Measurements from ENCODE around the gene GRID1.
"Not testable (repeated sequence)": the region's sequence is repeated elsewhere in the genome, so short reads cannot be mapped to it uniquely, and the experiment has no call there.

Gene GRID1

DNA sequence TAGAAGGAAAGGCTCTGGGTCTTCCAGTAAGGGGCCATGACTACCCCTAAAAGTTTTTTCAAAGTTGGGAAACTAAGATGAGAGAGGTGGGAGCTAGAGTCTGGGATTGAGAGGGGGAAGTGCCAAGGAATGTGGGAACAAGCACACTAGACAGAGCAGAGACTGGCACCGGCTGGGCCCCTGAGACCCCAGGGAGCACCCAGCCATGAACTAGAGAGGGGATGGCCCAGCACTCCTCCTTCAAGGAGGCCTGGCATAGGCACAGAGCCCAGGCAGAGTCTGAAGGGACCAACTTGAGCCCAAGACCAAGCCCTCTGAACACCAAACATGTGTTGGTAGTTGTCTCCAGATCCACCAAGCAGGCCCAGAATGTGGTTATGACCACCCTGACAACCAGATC, 119.0 kb downstream of the GRID1 start:
- no peak for ATAC-seq

DNA sequence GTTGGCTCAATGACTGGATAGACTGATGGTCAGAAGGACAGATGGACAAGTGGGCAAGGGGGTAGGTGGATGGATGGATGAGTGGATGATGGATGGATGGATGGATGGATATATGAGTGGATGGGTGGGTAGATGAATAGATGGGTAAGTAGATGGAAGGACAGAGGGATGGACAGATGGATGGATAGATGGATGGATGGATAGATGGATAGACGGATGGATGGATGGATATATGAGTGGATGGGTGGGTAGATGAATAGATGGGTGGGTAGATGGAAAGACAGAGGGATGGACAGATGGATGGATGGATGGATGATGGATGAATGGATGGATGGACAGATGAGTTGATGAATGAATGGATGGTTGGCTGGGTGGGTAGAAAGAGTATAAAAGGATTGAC, 119.5 kb downstream of the GRID1 start:
- ATAC-seq, result no peak

DNA sequence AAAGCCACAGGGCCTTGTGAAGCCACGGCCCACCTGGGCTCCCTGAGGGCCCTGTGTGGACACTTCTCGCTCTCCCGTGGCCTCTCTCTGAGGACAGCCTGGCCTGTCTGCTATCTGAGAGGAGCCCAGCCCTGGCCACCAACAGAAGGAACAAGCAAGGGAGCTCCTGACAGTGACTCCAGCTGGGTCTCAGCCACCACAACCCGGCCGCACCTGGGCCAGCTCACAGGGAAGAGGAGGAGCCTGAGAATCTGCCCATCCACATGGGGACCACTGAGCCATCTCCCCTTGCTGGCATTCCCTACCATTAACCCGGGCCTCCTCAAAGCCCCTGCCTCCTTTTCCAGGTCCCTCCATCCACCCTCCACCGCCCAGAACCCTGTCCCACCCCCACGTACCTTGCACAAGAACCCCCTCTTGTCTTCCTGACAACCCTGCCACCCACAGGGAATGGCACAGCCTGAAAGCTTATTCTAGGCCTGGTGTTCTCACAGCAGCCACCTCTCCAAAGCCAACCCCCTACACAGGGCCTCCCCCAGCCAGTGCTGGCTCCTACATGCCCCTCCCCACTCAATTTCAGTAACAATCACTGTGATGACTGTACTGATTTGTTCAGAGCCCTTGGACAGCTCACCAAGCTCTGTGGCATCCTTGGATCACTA, 120.2 kb downstream of the GRID1 start:
- no peak for ATAC-seq

GRCh38 chr10:86245015-86245394, 121.6 kb downstream of the GRID1 start:
- no peak for ATAC-seq

GRCh38 chr10:86244297-86245014, 122.1 kb downstream of the GRID1 start:
- no peak for ATAC-seq

DNA sequence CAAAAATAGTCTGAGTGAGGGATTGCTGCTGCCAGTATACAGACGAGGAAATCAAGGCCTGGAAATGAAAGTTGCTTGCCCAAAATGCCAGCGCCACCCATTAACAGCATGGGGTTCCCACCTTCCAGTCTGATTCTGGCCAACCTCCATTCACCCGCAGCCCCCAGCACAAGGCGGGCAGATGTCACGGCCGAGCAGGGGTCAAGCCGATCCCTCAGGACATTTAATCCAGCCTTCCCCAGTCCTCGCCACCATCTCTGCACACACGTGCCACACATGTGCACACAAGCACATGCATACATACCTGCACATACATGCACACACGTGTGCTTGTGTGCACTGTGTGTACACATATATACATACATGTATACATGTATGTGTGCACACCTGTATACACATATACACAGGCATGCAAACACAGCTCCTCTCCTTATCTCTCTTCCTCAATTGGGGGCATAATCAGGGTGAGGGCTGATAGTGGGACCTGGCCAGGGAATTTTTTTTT, 122.9 kb downstream of the GRID1 start:
- ATAC-seq, result no peak

- no peak for ATAC-seq
Measured at GRCh38 chr10:86242761-86243160, 123.8 kb downstream of the GRID1 start.

DNA sequence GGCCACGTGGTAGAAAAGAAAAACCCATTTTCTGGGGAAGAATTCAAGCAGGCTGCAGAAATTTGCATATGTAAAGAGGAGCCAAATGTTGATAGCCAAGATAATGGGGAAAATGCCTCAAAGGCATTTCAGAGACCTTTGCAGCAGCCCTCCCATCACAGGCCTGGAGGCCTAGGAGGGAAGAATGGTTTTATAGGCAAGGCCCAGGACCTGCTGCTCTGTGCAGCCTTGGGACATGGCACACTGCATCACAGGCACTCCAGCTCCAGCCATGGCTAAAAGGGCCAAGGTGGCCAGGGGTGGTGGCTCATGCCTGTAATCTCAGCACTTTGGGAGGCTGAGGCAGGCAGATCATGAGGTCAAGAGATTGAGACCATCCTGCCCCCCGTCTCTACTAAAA, 128.5 kb downstream of the GRID1 start:
- not testable (repeated sequence) for ATAC-seq

DNA sequence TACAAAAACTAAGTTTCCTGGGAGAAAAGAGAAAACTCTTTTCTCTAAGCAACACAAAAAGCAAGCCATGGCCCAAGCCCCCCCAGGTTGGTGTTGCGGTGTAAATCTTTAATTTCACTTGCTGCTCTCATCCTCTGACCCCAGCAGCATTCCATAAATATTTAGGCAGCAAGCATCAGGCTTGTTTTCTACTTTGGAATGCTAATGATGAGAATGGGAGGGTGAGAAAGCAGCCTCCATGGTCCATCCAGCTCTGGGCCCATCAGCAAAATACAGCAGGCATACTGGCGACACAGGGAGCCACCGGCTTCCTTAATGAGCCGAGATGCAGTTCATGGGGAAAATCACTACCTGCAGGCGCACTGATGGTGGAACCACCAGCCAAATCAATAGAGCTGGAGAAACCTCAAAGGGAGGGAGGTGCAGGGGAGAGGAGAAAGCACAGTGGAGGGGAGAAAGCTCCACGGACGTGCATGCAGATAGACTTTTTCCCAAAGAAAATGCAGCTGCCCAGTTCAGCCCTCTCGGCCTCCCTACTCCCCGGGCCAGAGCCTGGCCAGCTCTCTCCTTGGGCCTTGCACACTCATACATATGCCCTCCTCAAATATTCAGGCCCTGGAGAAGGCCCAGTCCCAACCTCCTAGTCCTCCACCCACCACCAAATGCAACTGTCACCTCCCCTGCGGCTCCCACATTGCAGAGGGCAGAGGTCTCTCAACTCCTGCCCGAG, 131.9 kb downstream of the GRID1 start:
- ATAC-seq, result no peak

DNA sequence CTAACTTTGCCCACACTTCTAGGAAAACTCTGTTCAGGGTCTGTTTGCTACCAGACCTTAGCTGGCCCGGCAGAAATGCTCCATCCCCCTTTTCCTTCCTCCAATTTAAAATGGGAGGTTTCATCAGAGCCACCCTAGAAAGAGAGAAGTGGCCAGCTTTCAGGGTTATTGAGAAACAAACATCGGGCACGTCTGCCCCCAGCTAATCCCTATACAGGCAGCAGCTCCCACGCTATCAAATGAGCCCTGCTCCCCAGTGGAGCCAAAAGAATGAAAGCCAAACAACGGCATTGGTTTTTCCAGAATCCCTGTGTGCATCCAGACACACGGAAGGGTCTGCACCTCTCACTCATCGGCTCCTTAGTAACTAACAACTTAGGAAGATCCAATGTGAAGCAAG, 132.5 kb downstream of the GRID1 start:
- no peak for ATAC-seq

GRCh38 chr10:86233131-86233530, 133.5 kb downstream of the GRID1 start:
- no peak for ATAC-seq

DNA sequence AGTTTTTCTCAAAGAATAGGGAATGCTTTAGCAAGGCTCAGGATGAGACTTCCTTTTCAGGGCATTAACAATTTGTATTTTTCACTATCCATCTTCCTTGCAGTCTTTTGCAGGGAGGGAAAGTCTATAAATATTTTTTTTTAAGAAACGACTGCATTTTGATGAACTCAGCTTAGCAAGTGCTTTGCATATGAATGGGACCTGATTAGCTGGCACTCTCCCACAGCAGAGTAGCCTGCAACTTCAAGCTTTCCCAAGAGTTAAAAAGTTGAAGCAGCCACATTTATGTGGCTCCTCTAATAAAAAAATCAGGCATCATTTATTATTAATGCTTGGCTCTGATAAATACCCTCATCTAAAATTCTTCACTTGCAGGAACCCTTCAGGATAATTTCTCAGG, 134.0 kb downstream of the GRID1 start:
- no peak for ATAC-seq

- ATAC-seq, result no peak
Measured at GRCh38 chr10:86231796-86232560, 134.6 kb downstream of the GRID1 start.

DNA sequence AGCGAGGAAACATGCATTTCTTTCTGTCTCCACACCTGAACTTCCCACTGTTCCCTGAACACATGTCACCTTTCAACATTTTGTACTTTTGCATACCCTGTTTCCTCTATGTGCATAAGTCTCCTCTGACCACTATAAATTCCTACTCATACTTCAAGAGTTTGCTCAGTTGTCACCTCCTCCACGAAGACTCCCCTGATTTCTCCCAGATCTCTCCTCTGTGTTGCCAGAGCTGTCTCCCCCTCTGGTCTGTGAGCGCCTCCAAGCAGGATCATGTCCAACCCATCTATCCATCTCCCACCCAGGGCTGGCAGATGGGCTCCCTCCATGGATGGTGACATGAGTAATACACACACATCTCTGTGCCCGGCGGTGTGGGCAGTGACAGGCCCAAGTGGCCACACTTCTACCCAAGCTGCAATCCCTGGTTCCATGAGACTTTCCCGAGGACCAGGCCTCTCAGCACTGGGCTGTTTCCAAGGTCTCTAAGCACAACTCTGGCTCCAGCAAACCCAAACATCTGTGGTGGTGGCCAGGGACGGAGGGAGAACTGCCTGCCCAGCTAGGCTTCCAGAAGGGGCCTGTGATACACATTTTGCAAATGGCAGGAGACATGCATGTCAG, 135.9 kb downstream of the GRID1 start:
- ATAC-seq, result no peak

DNA sequence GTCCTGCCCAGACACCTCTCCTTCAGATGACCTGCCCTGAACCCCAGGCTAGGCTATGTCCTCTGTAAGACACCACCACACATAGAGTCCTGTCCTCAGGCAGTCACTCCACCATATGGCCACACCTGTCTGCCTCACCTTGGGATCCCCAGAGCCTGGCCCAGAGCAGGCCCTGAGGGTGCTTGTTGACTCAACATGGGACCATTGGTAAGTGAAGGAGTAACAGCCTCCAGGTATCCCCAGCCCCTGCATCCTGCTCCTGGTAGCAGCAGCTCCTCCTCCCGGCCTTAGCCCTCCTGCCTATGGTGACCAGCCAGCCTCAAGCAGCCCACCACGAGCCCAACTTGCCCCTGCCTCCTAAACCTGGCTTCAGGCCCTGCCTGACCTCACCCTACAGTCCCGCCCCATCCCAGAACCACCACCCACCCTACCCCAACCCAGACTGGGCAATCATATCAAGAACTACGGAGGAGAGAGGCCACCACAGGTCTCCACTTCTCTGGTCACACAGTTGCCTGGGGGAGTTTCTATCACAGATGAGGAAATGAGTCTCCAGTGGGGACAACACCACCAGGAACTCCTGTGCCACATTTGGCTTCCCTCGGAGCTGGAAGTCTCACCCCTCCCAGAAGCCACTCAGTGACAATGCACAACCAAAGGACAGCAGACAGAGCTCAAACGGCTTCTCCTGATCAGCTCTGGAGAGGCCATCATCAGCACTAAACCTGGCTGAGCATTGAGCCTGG, 136.6 kb downstream of the GRID1 start:
- ATAC-seq, result no peak

GRCh38 chr10:86229376-86229775, 137.2 kb downstream of the GRID1 start:
- no peak for ATAC-seq

DNA sequence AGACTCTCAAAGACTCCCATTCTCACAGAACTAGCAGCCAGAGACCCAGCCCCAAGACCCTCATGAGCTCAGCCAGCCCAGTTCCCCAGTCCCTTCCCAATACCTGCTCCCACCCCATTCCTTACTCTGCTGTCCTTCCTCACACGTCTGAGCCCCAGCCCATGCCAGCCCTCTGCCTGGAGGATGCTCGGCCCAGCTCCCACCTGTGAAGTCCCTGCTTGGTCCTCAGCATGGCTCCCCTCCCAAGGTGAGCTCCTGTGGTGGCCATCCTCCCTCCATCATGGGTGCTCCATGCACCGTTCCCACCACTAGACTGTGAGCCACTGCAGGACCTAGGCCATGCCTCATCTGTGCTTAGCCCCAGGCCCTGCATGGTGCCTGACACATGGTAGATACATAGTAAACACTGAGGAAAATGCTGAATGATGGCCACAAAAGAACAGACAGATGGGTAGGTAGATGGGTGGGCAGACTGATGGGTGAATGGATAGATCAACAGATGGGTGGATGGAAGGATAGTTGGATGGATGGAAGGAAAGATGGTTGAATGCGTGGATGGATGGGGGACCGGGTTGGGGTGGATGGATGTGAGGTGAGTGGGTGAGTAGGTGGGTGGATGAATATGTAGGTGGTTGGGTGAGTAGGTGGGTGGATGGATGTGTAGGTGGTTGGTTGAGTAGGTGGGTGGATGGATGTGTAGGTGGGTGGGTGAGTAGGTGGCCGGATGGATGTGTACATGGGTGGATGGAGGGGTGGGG, 138.9 kb downstream of the GRID1 start:
- no peak for ATAC-seq

- ATAC-seq, result no peak
Measured at GRCh38 chr10:86226781-86227201, 139.8 kb downstream of the GRID1 start.

DNA sequence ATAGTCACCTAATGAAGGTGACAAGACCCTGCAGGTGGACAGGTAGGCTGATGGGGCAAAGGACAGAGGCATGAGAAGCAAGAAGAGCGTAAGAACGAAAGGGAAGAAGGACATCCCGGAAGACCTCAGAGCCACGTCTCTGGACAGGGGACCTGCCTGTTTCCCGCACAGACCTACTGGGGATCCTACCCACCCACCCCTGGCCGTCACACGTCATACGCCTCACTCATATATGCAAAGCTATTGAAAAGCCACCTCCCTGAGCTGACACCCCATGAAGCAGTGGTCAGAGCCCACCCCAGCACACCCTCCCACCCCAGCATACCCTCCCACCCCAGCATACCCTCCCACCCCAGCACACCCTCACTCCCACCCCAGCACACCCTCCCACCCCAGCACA, 140.6 kb downstream of the GRID1 start:
- no peak for ATAC-seq

DNA sequence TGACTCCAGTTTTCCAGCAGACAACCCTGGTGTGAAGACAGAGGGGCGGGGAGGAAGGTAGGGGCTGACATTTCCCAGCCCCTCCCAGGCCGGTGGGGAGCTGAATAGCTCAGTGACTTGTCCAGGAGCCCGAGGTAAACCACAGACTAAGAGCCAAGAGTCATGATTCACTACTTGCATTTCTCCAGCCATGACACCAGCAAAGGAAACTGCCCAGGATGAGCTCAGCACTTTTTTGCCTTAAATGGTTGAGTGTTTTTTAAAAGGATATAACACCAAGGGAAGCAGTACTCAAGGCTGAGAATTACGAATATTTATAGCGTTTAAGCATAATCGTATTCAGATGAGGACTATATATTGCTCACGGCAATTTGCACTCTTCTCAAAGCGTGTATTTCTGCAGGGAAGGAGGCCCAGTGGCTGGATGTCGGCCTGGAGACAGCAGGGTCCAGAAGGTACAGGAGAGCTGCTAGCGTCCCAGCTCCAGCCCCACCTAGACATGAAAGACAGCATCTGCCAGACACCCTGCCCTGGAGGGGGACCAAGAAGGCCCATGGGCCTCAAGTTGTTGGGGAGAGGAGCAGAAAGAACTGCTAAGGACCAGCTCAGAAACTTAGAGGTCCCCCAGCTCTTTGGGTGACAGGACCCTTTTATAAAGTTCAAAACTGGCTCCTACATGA, 141.4 kb downstream of the GRID1 start:
- ATAC-seq, result no peak

All from activated CD4-positive, CD25-positive, alpha-beta regulatory T cell treated with anti-CD3 and anti-CD28 coated beads, Interleukin-2, amount 50 U/mL, for 24 hours (primary cell).